Measurements from ENCODE around the gene TRIM14.

TRIM14 gene

GRCh38 chr9:98069551-98069950 is 49.5 kb downstream of the TRIM14 start:
- peaks cover 2% of the 10 kb centered on the region for H3K4me1 ChIP-seq (ENCODE audit: insufficient read depth, low read length, poor library complexity, severe bottlenecking)
- no peaks in the 10 kb centered on the region for H3K79me2 ChIP-seq (ENCODE audit: insufficient read depth, low read length)
- H3K9me3 ChIP-seq (ENCODE audit: insufficient read depth, low read depth, low read length), result no peaks in the 10 kb centered on the region
- H3K27me3 ChIP-seq (ENCODE audit: insufficient read depth, low read length, poor library complexity, severe bottlenecking), result no peaks in the 10 kb centered on the region
- H4K20me1 ChIP-seq (ENCODE audit: insufficient read depth, low read length, poor library complexity, severe bottlenecking), result no peaks in the 10 kb centered on the region
- no peak for TF ChIP-seq CTCF (conservative IDR thresholded peaks at IDR 0.05; ENCODE audit: low read length)
- TF ChIP-seq EZH2phosphoT487 (IDR thresholded peaks at IDR 0.05; ENCODE audit: borderline replicate concordance), result no peak
- H3K4me2 ChIP-seq (ENCODE audit: low read depth, low read length, poor library complexity, severe bottlenecking), result no peak overlapping the region
- no peak overlapping the region for H3K9ac ChIP-seq (ENCODE audit: low read depth, low read length, poor library complexity, severe bottlenecking)
- no peaks in the 10 kb centered on the region for H3K9me2 ChIP-seq (replicated peaks; ENCODE audit: low read depth, low read length)
- H2AFZ ChIP-seq (ENCODE audit: low read length), result no peak overlapping the region
- H3F3A ChIP-seq (ENCODE audit: low read depth), result no peaks in the 10 kb centered on the region
- H3K4me3 ChIP-seq (ENCODE audit: low read length, poor library complexity, severe bottlenecking), result no peak overlapping the region
- H3K36me3 ChIP-seq (ENCODE audit: insufficient read depth, low read length), result peaks cover 6% of the 10 kb centered on the region; the same call in 1 of the 2 replicates

- Histone ChIP-seq H3K4me2 (ENCODE audit: low read depth, low read length, poor library complexity, severe bottlenecking) (no peak overlapping the region), H2AFZ (ENCODE audit: low read length) (no peak overlapping the region), H3K27me3 (ENCODE audit: insufficient read depth, low read length, poor library complexity, severe bottlenecking) (no peaks in the 10 kb centered on the region), H3K9ac (ENCODE audit: low read depth, low read length, poor library complexity, severe bottlenecking) (no peak overlapping the region), H4K20me1 (ENCODE audit: insufficient read depth, low read length, poor library complexity, severe bottlenecking) (no peaks in the 10 kb centered on the region), H3F3A (ENCODE audit: low read depth) (no peaks in the 10 kb centered on the region), H3K79me2 (ENCODE audit: insufficient read depth, low read length) (no peaks in the 10 kb centered on the region), H3K4me3 (ENCODE audit: low read length, poor library complexity, severe bottlenecking) (no peak overlapping the region), H3K36me3 (ENCODE audit: insufficient read depth, low read length) (peaks cover 13% of the 10 kb centered on the region; the same call in 1 of the 2 replicates), H3K9me2 (replicated peaks; ENCODE audit: low read depth, low read length) (no peaks in the 10 kb centered on the region), H3K4me1 (ENCODE audit: insufficient read depth, low read length, poor library complexity, severe bottlenecking) (no peaks in the 10 kb centered on the region), H3K9me3 (ENCODE audit: insufficient read depth, low read depth, low read length) (no peaks in the 10 kb centered on the region)
- TF ChIP-seq CTCF (conservative IDR thresholded peaks at IDR 0.05; ENCODE audit: low read length) (no peak), EZH2phosphoT487 (IDR thresholded peaks at IDR 0.05; ENCODE audit: borderline replicate concordance) (no peak)
Measured at GRCh38 chr9:98067184-98067583, 51.8 kb downstream of the TRIM14 start.

- Histone ChIP-seq H3K36me3 (ENCODE audit: insufficient read depth, low read length) (peaks cover 16% of the 10 kb centered on the region; the same call in 1 of the 2 replicates), H2AFZ (ENCODE audit: low read length) (no peak overlapping the region), H3F3A (ENCODE audit: low read depth) (no peaks in the 10 kb centered on the region), H3K79me2 (ENCODE audit: insufficient read depth, low read length) (no peaks in the 10 kb centered on the region), H3K9me3 (ENCODE audit: insufficient read depth, low read depth, low read length) (no peaks in the 10 kb centered on the region), H3K9ac (ENCODE audit: low read depth, low read length, poor library complexity, severe bottlenecking) (no peak overlapping the region), H3K27me3 (ENCODE audit: insufficient read depth, low read length, poor library complexity, severe bottlenecking) (no peaks in the 10 kb centered on the region), H3K4me2 (ENCODE audit: low read depth, low read length, poor library complexity, severe bottlenecking) (no peak overlapping the region), H4K20me1 (ENCODE audit: insufficient read depth, low read length, poor library complexity, severe bottlenecking) (no peaks in the 10 kb centered on the region), H3K4me3 (ENCODE audit: low read length, poor library complexity, severe bottlenecking) (no peak overlapping the region), H3K4me1 (ENCODE audit: insufficient read depth, low read length, poor library complexity, severe bottlenecking) (no peaks in the 10 kb centered on the region), H3K9me2 (replicated peaks; ENCODE audit: low read depth, low read length) (no peaks in the 10 kb centered on the region)
- TF ChIP-seq CTCF (conservative IDR thresholded peaks at IDR 0.05; ENCODE audit: low read length), result no peak
- no peak for TF ChIP-seq EZH2phosphoT487 (IDR thresholded peaks at IDR 0.05; ENCODE audit: borderline replicate concordance)
Measured at GRCh38 chr9:98066235-98066634, 52.8 kb downstream of the TRIM14 start.
